HG03575 (cell line): ENCODE data around the gene AP1S1.
"Not testable (repeated sequence)": the region's sequence is repeated elsewhere in the genome, so short reads cannot be mapped to it uniquely, and the experiment has no call there.

Experiments
- ATAC-seq: cut with Tn5 transposase; IDR thresholded peaks from one replicate; pipeline ENCODE4 v1.9.1; 2021; ENCODE audit not compliant: unreplicated experiment, insufficient number of reproducible peaks, low FRiP score; ENCODE audit errors: extremely low read depth

The AP1S1 gene

DNA sequence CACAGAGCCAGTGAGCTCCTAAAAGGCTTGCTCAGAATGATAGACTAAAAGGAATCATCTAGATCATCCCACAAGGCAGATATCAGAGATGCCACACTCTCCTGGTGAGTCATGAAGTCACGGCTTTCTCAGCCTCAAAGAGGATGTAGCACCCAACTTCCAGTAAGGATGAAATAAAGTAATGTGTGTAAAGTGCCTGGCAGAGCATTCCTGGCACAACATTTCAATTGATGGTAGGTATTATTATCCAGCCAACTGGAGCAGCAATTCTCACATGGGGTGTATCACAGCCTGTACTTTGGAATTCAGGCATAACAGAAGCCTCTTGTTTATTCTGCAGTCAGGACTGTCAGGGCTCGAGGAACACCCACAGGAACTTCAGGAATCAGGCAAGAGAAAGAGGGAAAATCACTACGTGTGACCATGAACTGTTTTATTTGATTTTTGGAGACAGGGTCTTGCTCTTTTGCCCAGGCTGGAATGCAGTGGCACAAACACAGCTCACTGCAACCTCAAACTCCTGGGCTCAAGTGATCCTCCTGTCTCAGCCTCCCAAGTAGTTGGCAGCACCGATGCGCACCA is 31.1 kb downstream of the AP1S1 start:
- ATAC-seq = no peak

DNA sequence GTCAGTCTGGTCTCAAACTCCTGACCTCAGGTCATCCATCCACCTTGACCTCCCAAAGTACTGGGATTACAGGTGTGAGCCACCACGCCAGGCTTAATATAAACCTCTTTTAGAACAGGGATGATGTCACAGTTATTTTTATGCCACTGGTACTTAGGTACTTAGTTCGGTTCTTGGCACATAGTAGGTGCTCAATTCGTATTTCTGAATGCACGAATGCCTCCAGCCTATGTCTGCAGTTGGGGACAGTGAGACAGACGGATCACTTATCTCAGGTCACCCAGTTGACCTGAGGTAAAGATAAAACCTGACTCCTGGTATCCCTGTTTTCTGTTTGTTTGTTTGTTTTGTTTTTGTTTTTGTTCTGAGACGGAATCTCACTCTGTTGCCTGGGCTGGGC is 31.9 kb downstream of the AP1S1 start:
- ATAC-seq = no peak

DNA sequence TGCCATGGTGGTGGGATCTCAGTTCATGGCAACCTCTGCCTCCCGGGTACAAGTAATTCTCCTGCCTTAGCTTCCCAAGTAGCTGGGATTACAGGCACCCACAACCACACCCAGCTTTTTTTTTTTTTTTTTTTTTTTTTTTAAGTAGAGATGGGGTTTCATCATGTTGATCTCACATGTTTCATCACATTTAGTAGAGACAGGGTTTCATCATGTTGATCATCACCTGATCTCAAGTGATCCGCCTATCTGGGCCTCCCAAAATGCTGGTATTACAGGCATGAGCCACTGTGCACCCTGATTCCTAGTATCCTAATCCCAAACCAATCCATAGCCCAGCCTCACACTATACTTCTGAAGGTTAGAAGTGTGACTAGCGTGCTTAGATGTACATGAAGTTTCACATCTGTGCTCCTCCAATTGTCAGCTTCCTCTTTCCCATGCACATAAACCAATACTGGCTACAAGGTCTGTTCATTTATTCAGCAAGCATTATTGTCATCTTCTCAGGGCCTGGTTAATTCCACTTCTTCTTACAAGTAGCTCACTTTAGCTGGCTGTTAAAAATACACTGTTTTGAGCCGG is 32.7 kb downstream of the AP1S1 start:
- no peak for ATAC-seq

DNA sequence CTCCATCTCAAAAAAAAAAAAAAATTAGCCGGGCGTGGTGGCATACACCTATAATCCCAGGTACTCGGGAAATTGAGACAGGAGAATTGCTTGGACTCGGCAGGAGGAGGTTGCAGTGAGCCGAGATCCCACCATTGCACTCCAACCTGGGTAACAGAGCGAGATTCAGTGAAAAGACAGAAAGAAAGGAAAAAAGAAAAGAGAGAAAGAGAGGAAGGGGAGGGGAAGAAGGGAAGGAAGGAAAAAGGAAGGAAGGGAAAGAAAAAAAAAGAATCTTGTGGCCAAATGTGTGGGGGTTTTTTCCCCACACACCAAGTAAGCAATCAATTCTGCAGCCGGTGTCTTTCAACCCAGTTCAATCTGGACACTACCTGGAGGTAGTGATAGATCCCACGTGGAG is 34.8 kb downstream of the AP1S1 start:
- ATAC-seq = no peak

DNA sequence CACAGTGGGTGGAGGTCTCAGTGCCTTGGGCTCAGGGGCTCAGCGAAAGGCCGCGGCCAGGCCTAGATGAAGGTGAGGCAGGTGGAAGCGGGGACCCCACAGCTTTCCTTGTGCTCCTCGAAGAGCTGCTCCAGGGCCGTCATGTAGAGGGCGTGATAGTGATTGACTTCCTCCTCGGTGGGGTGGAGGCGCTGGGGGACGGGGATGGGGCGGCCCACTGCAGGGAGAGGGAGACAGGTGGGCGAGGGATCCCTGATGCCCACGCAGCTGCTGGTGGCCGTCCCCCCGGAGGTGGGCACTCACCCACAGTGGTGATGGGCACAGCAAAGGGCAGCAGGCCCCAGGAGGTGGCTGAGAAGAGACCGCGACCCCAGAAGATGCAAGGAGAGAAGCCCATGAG is 41.6 kb downstream of the AP1S1 start:
- no peak for ATAC-seq

DNA sequence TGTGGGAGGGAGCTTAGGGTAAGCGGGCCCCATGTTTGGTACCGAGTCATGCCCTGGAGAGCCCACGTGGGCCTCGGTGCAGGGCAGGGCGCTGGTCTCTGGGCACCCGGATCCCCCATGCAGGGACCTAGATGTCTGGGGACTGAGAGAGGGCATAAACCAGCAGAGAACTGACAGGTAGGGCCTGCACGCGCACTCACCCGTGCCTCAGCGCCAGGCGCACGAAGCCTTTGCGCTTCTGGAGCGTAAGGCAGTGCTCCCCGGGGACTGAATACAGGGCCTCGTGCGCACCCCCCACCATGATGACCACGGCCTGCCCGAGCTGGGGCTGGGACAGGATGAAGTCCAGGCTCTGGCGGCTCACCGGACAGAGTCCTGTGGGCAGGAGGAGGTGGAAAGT is 43.7 kb downstream of the AP1S1 start:
- ATAC-seq = no peak

DNA sequence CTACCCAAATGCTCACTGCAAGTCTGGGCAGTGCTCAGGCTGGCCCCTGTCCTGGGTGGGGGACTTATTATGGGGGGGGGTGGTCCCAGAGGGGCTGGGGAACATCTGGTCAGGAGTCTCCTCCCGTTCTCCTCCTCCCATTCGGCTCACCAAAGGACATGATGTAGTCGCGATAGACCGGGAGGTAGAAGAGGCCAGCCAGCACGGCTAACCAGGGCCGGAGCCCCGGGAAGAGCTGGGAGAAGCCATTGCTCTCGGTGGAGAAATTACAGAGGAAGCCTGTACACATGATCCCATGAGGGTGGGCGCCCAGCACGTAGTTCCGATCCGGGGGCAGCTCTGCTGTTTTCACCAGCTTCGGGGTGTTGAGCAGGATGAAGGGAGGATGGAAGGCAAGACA is 44.2 kb downstream of the AP1S1 start:
- ATAC-seq = no peak

DNA sequence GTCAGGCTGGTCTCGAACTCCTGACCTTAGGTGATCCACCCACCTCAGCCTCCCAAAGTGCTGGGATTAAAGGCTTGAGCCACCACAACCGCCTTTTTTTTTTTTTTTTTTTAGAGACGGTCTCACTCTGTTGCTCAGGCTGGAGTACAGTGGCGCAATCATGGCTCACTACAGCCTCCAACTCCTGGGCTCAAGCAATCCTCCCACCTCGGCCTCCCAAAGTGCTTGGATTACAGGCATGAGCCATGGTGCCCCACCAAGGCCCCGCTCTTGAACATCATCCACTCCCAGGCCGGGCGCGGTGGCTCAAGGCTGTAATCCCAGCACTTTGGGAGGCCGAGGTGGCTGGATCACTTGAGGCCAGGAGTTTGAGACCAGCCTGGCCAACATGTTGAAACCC is 45.2 kb downstream of the AP1S1 start:
- not testable (repeated sequence) for ATAC-seq

DNA sequence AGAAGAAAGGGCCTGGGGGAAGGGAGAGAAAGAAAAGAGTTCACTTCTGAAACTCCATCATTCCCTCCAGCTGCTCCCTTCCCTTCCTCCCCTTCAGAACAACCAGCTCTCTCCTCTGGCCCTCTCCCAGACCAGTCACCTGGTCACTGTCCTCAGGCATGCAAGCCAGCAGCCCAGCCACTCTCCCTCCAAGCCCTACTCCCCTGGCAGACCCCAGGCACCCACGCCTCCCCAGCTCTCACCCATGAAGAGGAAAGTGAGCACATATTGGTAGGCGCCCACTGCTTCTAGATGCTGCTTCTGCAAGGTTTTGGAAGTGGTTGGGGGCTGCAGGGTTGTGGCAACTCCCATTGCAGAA is 46.2 kb downstream of the AP1S1 start:
- no peak for ATAC-seq

DNA sequence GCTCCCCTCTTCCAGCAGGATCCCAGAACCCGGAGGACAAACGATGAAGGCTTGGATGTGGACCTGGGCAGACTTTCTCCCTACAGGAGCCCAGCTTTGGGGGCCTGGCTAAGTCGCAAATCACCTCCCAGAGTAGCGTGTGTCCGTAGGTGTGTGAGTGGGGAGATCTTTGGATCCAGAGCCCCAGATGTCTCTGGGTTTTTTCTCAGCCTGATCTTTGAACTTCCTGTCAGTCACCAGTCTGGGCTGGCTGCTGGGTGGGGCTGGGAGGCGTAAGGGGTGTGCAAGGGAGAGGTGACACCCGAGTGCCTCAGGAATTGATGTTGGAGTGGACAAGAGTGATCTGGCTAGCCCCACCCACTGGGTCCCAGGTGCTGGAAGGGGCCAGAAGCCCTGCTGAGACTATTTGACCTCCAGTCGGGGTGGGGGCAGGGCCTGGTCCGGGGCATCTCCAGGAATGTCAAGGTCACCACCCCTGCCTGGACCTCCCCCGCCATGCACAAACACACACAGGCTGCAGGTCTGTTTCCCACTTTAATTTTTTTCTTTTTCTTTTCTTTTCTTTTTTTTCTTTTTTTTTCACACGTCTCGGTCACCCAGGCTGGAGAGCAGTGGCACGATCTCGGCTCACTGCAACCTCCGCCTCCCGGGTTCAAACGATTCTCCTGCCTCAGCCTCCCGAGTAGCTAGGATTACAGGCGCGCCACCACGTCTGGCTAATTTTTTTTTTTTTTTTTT is 46.8 kb downstream of the AP1S1 start, which contains the start of gene MOGAT3:
TSS of gene MOGAT3 (minus strand) at position 175 of the 738 bp plus-strand sequence. CDS start 182 bp downstream, outside the sequence.
- ATAC-seq = no peak

DNA sequence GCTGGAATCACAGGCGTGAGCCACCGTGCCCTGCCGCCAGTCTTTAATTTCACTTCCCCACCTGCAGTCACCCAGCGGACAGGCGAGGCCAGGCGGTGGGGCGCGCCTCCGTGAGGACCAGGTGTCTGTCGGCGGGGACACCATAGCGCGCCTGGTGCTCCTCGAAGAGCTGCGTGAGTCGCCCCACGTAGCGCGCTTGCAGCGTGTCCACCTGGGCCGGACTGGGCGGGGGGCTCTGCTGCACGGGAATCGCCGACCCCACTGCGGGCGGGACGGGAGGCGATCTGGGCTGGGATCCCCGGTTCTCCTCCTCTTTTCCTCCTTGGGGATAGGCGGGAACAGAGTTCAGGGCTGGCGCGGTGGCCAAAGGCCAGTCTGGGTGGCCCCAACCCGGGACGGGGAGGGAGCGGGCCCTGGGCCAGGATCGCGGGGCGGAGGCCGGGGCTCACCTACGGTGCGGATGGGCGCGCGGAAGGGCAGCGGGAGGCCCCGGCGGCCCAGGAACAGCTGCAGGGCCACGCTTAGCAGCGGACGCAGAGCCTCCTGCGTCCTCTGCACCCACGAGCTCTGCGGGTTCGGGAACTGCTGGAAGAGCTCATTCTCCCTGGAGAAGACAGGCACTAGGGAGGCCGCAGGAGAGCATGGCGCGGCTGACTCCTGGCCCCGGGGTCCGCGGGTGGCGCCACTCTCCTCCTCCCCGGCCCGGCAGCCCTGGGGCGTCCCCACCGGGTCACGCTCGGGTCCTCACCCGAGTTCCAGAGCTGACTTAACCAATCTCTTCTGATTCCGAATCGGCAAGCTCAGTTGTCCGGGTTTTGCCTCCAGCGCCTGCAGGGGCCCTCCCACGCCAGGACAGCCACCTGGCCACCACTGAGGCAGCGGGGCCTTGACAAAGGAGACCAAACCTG is 47.7 kb downstream of the AP1S1 start:
- no peak for ATAC-seq

DNA sequence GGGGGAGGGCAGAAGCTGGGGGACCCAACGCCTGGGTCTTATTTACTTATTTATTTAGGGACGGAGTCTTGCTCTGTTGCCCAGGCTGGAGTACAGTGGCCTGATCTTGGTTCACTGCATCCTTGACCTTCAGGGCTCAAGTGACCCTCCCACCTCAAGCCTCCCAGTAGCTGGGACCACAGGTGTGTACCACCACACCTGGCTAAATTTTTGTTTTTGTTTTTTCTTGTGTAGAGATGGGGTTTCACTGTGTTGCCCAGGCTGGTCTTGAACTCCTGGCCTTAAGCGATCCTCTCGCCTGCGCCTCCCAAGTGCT is 48.3 kb downstream of the AP1S1 start:
- ATAC-seq = no peak

DNA sequence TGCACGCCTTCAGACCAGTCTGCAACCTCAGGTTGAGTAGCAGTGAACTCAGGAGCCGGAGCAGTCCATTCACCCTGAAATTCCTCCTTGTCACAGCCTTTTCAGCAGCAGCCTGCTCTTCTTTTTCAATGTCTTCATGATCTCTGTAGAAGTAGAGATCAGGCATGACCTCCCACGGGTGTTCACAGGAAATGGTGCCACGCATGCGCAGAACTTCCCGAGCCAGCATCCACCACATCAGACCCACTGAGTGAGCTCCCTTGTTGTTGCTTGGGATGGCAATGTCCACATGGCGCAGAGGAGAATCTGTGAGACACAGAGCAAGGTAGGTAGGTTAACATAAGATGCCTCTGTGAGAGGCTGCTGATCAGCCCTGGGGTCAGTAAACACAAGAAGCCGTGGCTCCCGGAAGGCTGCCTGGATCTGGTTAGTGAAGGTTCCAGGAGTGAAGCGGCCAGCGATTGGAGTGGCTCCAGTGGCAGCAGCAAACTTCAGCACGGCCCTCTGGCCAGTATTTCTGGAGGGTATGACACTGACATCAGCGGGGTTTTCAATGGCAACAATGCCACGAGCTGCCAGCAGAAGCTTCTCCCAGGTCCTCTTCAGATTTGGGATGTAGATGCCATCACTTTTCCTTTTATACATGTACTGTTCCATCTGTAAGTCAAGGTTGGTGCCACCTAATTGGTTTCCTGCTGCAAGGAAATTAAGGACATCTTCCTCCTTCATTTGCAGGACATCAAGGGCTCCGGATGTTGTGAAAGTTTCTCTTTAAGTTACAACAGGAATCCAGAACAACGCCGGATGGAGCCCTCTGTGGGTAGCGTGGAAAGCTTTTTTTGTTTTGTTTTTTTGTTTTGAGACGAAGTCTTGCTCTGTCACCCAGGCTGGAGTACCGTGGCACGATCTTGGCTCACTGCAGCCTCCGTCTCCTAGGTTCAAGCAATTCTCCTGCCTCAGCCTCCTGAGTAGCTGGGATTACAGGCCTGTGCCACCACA is 49.8 kb downstream of the AP1S1 start:
- not testable (repeated sequence) for ATAC-seq

DNA sequence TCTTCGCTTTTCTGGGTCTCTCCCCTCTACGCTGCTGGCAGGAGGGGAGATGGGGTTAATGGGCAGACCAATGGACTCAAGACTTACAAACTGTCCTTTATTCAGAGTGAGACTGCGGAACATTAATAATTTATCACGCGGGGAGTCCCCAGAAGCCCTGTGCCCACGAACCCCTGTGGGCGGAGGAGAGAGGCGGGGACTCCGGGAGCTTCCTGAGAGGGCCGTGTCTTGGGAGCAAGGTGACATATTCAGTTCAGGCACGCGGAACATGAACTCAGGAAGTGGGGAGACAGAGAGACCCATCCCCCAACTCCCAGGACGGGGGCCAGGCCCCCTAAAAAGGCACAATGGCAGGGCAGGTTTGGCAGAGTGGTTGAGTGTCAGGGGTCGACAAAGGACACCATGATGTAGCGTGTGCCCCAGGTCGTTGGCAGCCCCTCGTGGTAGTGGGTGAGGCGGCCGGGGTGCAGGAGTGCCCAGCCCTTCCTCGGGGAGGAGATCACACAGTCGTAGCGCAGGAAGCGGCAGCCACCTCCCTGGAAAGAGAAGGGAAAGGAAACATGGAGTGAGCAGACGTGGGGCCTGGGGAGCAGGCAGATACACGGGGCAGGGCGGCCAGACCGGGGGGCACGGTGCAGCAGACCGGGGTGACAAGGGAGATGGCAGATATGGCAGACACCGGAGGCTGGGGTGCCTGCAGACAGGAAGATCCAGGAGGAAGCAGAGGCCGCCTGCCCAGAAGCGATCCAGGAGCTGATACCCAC is 51.8 kb downstream of the AP1S1 start:
- ATAC-seq = no peak

DNA sequence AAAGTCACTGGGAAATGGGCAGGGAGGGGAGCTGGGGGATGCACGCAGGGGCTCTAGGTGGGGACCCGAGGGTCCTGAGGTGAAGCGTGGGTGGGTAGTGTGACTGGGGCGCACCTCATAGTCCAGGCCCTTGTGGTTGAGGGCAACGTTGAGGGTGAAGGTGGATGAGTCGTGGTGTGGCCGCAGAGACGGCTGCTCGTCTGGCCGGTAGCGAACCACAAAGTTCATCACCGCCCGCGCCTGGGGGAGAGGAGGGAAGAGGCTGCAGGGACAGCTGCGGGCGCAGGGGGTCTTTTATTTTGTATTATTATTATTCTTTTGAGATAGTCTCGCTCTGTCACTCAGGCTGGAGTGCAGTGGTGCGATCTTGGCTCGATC is 52.4 kb downstream of the AP1S1 start:
- ATAC-seq = no peak

DNA sequence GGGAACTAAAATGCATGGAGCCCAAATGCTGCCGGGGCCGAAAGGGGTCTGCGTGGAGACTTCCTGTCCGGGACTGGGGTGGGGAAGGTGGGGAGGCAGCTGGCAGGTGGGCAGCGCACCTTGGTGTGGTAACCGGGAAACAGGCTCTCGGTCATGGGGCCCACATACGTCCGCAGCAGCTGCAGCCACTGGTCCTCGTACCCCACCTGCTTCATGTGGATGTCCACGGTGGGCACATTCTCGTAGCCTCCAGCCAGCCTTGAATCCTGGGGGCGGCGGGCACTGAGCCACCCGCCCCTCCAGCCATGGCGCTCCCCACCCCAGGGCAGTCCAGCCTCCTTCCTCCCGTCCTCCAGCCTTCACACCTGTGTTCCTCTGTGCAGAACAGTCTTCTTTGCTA is 53.2 kb downstream of the AP1S1 start:
- no peak for ATAC-seq

DNA sequence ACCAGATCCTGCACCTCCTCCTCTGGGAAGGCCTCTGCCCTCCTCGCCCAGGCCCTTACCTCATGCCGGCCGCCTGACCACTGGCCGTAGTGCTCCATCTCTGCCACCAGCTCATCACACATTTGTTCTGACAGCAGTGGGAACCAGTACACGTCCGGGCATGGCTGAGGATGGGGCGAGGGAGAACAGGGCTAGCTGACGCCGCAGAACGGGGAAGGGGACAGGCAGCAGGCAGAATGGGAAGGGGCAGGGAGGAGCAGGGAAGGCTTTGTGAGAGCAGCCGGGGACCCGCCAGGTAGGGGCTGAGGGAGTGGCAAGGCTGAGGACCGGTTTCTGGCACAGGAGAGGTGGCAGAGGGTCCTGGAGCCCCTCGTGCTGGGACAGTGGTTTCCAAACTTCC is 54.5 kb downstream of the AP1S1 start:
- no peak for ATAC-seq

DNA sequence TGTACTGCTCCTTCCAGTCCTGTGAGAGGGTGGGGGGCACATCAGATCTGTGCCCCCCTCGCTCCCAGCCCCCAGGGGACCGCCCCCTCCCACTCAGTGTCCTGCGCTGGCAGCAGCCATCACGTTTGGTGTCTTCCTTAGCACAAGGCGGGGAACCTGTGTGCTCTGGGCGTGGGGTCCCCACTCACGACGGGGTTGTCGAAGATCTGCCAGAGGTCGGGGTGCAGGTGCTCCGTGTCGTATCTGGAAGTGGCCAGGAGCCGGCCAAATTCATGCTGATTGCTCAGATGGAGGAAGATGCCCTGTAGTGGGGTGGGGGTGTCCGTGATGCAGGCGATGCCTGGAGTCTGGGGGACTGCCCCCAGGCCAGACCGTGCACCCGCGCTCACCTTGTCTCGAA is 55.9 kb downstream of the AP1S1 start:
- ATAC-seq = no peak
